ENCODE data around the gene SCAND1.
"Not testable (repeated sequence)": the region's sequence is repeated elsewhere in the genome, so short reads cannot be mapped to it uniquely, and the experiment has no call there.

Gene SCAND1

DNA sequence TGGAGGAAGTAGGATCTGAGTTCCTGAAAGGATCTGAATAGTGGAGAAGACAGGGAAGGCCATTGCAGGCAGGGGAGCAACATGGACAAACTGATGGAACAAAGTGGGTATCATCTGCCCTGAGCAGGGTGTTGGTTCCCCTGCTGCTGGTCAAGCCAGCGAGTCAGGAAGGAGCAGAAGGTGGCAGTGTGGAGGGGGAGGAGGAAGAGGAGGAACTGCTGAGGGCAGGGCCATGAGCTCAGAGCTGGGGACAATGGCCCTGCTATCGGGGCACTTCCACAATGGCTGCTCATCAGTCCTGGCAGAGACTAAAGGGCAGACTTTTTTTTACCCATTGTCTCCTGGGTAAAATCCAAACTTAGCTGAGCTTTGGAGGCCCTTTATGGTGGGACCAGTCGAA lies 27.7 kb upstream of the SCAND1 start:
- Histone ChIP-seq H3K27ac (ENCODE audit: low read depth, low read length) (no peak overlapping the region), H3K27me3 (ENCODE audit: control insufficient read depth in 1 of 2, insufficient read depth in 2 of 2, low read length in 2 of 2) (no peaks in the 10 kb centered on the region), H3K9me3 (ENCODE audit: low read length) (no peaks in the 10 kb centered on the region), H3K9ac (ENCODE audit: low read length) (no peak overlapping the region), H3K36me3 (ENCODE audit: insufficient read depth, low read length) (no peaks in the 10 kb centered on the region), H3K4me3 (ENCODE audit: low read depth in 1 of 2, low read length in 2 of 2) (no peak overlapping the region), H3K4me1 (ENCODE audit: insufficient read depth, low read length) (no peaks in the 10 kb centered on the region)

DNA sequence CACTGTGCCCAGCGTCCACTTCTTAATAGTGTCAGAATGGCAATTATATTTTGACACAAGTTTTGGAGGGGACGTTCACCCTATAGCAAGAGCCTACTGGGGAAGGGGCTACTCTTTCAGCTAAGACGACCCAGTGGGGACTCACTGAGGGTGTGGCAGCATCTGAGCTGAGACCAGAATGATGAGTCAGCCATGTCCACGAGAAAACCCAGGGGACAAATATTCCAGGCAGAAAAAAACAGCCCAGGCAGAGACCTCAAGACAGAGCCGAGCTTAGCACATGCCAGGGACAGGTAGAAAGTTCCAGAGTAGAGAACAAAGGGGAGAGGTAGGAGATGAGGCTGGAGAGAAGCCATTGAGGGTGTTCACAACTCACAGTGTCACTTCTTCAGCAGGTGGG lies 25.2 kb upstream of the SCAND1 start:
- Histone ChIP-seq H3K4me1 (ENCODE audit: insufficient read depth, low read length) (no peaks in the 10 kb centered on the region), H3K9me3 (ENCODE audit: low read length) (no peaks in the 10 kb centered on the region), H3K27me3 (ENCODE audit: control insufficient read depth in 1 of 2, insufficient read depth in 2 of 2, low read length in 2 of 2) (no peaks in the 10 kb centered on the region), H3K9ac (ENCODE audit: low read length) (no peak overlapping the region), H3K36me3 (ENCODE audit: insufficient read depth, low read length) (no peaks in the 10 kb centered on the region), H3K4me3 (ENCODE audit: low read depth in 1 of 2, low read length in 2 of 2) (no peak overlapping the region), H3K27ac (ENCODE audit: low read depth, low read length) (no peak overlapping the region)

DNA sequence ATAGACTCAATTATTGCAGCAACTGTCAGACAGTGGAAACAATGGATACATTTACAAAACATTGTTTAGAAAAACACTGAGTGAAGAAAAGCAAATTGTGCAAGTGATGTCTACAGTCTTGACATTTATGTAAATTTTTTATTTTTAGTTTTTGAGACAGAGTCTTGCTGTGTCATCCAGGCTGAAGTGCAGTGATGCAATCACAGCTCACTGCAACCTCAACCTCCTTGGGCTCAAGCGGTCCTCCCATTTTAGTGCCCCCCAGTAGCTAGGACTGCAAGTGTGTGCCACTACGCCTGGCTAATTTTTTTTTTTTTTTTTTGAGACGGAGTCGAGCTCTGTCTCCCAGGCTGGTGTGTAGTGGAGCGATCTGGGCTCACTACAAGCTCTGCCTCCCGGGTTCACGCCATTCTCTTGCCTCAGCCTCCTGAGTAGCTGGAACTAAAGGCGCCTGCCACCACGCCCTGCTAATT lies 23.8 kb upstream of the SCAND1 start:
- H3K27ac ChIP-seq (ENCODE audit: low read depth, low read length) = no peak overlapping the region
- no peak overlapping the region for H3K4me3 ChIP-seq (ENCODE audit: low read depth in 1 of 2, low read length in 2 of 2)

GRCh38 chr20:35975576-35976373 lies 21.5 kb upstream of the SCAND1 start:
- no peak overlapping the region for H3K27ac ChIP-seq (ENCODE audit: low read depth, low read length)
- H3K4me1 ChIP-seq (ENCODE audit: insufficient read depth, low read length) = no peaks in the 10 kb centered on the region
- H3K4me3 ChIP-seq (ENCODE audit: low read depth in 1 of 2, low read length in 2 of 2) = no peak overlapping the region
- no peak overlapping the region for H3K9ac ChIP-seq (ENCODE audit: low read length)
- no peaks in the 10 kb centered on the region for H3K9me3 ChIP-seq (ENCODE audit: low read length)
- H3K36me3 ChIP-seq (ENCODE audit: insufficient read depth, low read length) = no peaks in the 10 kb centered on the region
- H3K27me3 ChIP-seq (ENCODE audit: control insufficient read depth in 1 of 2, insufficient read depth in 2 of 2, low read length in 2 of 2) = no peaks in the 10 kb centered on the region

More for the DNA sequence above, 23.8 kb upstream of the SCAND1 start:
- Histone ChIP-seq H3K27me3 (ENCODE audit: control insufficient read depth in 1 of 2, insufficient read depth in 2 of 2, low read length in 2 of 2) (no peaks in the 10 kb centered on the region), H3K9ac (ENCODE audit: low read length) (no peak overlapping the region), H3K9me3 (ENCODE audit: low read length) (no peaks in the 10 kb centered on the region), H3K4me1 (ENCODE audit: insufficient read depth, low read length) (no peaks in the 10 kb centered on the region), H3K36me3 (ENCODE audit: insufficient read depth, low read length) (no peaks in the 10 kb centered on the region)

DNA sequence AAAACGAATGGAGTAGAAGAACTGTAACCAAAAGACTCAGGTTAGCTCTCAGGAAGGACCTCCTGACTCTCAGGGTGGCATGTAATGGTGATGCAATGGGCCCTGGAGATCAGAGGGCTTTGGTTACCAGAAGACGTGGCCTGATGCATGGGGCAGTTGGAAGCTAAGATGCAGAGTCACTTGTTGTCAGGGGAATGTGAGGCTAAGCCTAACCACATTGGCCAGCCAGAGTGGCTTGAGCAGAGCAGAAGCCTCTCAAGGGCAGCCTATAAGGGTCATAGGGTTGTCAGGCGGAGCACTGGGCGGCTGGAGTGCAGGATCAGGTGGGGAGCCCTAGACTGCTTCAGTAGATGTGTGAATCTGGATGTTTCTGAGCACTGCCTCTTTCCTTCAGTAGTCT lies 20.0 kb upstream of the SCAND1 start:
- Histone ChIP-seq H3K9me3 (ENCODE audit: low read length) (no peaks in the 10 kb centered on the region), H3K27ac (ENCODE audit: low read depth, low read length) (no peak overlapping the region), H3K36me3 (ENCODE audit: insufficient read depth, low read length) (no peaks in the 10 kb centered on the region), H3K9ac (ENCODE audit: low read length) (no peak overlapping the region), H3K27me3 (ENCODE audit: control insufficient read depth in 1 of 2, insufficient read depth in 2 of 2, low read length in 2 of 2) (no peaks in the 10 kb centered on the region), H3K4me3 (ENCODE audit: low read depth in 1 of 2, low read length in 2 of 2) (no peak overlapping the region), H3K4me1 (ENCODE audit: insufficient read depth, low read length) (no peaks in the 10 kb centered on the region)

DNA sequence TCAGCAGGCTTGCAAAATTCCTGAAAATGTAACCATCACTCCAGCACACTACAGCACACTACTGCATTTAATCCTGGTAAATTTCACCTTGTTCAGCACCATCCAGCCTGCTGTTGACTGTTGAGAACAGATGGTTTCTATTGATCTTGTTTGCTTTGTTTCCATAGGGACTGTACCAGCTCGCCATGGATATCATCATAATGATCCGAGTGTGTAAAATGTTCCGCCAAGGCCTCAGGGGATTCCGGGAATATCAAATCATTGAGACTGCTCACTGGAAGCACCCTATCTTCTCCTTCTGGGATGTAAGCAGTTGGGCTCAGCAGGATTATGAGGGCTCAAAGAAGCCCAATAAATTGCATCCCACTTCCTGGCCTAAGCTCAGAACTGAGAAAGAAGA lies 18.2 kb upstream of the SCAND1 start:
- no peaks in the 10 kb centered on the region for H3K36me3 ChIP-seq (ENCODE audit: insufficient read depth, low read length)
- no peak overlapping the region for H3K4me3 ChIP-seq (ENCODE audit: low read depth in 1 of 2, low read length in 2 of 2)
- H3K9ac ChIP-seq (ENCODE audit: low read length) = no peak overlapping the region
- H3K4me1 ChIP-seq (ENCODE audit: insufficient read depth, low read length) = no peaks in the 10 kb centered on the region
- H3K9me3 ChIP-seq (ENCODE audit: low read length) = no peaks in the 10 kb centered on the region
- no peaks in the 10 kb centered on the region for H3K27me3 ChIP-seq (ENCODE audit: control insufficient read depth in 1 of 2, insufficient read depth in 2 of 2, low read length in 2 of 2)
- H3K27ac ChIP-seq (ENCODE audit: low read depth, low read length) = no peak overlapping the region

DNA sequence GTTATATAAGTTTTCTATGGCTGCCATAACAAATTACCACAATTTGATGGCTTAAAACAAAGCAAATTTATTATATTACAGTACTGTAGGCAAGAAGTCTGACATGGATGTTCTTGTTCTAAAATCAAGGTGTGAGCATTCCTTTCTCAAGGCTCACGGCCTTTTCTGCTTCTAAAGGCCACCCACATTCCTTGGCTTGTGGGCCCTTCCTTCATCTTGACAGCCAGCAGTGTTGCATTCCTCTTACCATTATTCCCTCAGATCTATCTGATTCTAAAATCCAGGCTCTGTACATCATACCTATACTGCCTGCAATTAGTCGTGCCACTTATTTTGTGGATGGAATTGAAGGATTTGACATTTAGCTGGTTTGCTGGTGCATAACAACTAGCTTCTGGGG lies 17.7 kb upstream of the SCAND1 start:
- no peak overlapping the region for H3K27ac ChIP-seq (ENCODE audit: low read depth, low read length)

GRCh38 chr20:35968930-35969329 lies 14.6 kb upstream of the SCAND1 start:
- Histone ChIP-seq H3K4me3 (ENCODE audit: low read depth in 1 of 2, low read length in 2 of 2) (no peak overlapping the region), H3K9ac (ENCODE audit: low read length) (no peak overlapping the region), H3K27ac (ENCODE audit: low read depth, low read length) (no peak overlapping the region), H3K4me1 (ENCODE audit: insufficient read depth, low read length) (no peaks in the 10 kb centered on the region), H3K36me3 (ENCODE audit: insufficient read depth, low read length) (no peaks in the 10 kb centered on the region), H3K9me3 (ENCODE audit: low read length) (no peaks in the 10 kb centered on the region), H3K27me3 (ENCODE audit: control insufficient read depth in 1 of 2, insufficient read depth in 2 of 2, low read length in 2 of 2) (no peaks in the 10 kb centered on the region)

More for the DNA sequence above, 17.7 kb upstream of the SCAND1 start:
- Histone ChIP-seq H3K4me3 (ENCODE audit: low read depth in 1 of 2, low read length in 2 of 2) (no peak overlapping the region), H3K27me3 (ENCODE audit: control insufficient read depth in 1 of 2, insufficient read depth in 2 of 2, low read length in 2 of 2) (no peaks in the 10 kb centered on the region), H3K4me1 (ENCODE audit: insufficient read depth, low read length) (no peaks in the 10 kb centered on the region), H3K9me3 (ENCODE audit: low read length) (no peaks in the 10 kb centered on the region), H3K36me3 (ENCODE audit: insufficient read depth, low read length) (no peaks in the 10 kb centered on the region), H3K9ac (ENCODE audit: low read length) (no peak overlapping the region)

DNA sequence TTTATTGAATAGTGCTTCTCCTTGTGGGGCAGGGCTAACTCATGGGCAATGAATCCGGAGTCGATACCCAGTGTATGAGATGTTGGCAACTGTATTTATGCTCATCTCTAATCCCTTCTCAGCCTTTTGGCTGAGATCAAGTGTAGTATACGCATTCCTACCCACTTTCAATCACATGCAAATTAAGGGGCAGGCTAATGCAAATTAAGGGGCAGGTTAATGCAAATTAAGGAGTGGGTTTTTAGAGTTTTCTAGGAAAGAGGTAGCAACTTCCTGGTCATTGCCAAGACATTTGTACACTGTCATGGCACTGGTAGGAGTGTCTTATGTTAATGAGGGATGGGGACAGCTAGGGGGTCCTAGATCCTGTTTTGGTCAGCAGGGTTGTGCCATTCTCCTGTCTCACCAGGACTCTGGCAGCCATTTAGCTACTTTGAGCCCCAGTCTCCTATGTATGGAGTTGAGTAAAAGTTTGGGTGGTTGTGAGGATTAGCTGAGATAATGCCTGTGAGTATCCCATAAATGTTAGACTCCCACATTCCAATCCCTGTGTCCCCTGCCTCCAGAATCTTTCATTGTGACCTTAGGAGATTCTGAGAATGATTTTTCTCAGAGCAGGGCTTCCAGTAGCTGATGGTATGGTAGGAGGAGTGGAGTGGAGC lies 13.8 kb upstream of the SCAND1 start, which contains the start of gene CNBD2:
TSS of gene CNBD2 (plus strand) at position 612 of the 662 bp plus-strand sequence. CDS start 173 bp downstream, outside the sequence.
- no peak within 1 kb of the TSS for H3K9ac ChIP-seq (ENCODE audit: low read length)
- no peaks in the 10 kb centered on the region for H3K36me3 ChIP-seq (ENCODE audit: insufficient read depth, low read length)
- no peaks in the 10 kb centered on the region for H3K9me3 ChIP-seq (ENCODE audit: low read length)
- no peaks in the 10 kb centered on the region for H3K4me1 ChIP-seq (ENCODE audit: insufficient read depth, low read length)
- no peaks in the 10 kb centered on the region for H3K27me3 ChIP-seq (ENCODE audit: control insufficient read depth in 1 of 2, insufficient read depth in 2 of 2, low read length in 2 of 2)
- no peak within 1 kb of the TSS for H3K27ac ChIP-seq (ENCODE audit: low read depth, low read length)
- H3K4me3 ChIP-seq (ENCODE audit: low read depth in 1 of 2, low read length in 2 of 2) = no peak within 1 kb of the TSS

- H3K36me3 ChIP-seq (ENCODE audit: insufficient read depth, low read length) = no peaks in the 10 kb centered on the region
- no peaks in the 10 kb centered on the region for H3K9me3 ChIP-seq (ENCODE audit: low read length)
- H3K4me1 ChIP-seq (ENCODE audit: insufficient read depth, low read length) = no peaks in the 10 kb centered on the region
- no peaks in the 10 kb centered on the region for H3K27me3 ChIP-seq (ENCODE audit: control insufficient read depth in 1 of 2, insufficient read depth in 2 of 2, low read length in 2 of 2)
- no peak overlapping the region for H3K9ac ChIP-seq (ENCODE audit: low read length)
- H3K27ac ChIP-seq (ENCODE audit: low read depth, low read length) = no peak overlapping the region
- H3K4me3 ChIP-seq (ENCODE audit: low read depth in 1 of 2, low read length in 2 of 2) = no peak overlapping the region
These were observed 9.6 kb upstream of the SCAND1 start for GRCh38 chr20:35963878-35964277.

DNA sequence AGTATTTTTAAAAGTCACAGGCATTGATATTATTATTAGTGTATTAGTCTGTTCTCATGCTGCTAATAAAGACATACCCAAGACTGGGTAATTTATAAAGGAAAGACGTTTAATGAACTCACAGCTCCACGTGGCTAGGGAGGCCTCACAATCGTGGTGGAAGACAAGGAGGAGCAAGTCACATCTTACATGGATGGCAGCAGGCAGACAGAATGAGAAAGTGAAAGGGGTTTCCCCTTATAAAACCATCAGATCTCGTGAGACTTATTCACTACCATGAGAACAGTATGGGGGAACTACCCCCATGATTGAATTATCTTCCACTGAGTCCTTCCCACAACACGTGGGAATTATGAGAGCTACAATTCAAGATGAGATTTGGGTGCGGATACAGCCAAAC lies 5.0 kb upstream of the SCAND1 start:
- not testable (repeated sequence) for H3K9me3 ChIP-seq (ENCODE audit: low read length); H3K4me1 ChIP-seq (ENCODE audit: insufficient read depth, low read length); H3K4me3 ChIP-seq (ENCODE audit: low read depth in 1 of 2, low read length in 2 of 2); H3K36me3 ChIP-seq (ENCODE audit: insufficient read depth, low read length); H3K27me3 ChIP-seq (ENCODE audit: control insufficient read depth in 1 of 2, insufficient read depth in 2 of 2, low read length in 2 of 2); H3K9ac ChIP-seq (ENCODE audit: low read length); H3K27ac ChIP-seq (ENCODE audit: low read depth, low read length)
